ENCODE measurements around the gene SLC4A3.

SLC4A3 gene

DNA sequence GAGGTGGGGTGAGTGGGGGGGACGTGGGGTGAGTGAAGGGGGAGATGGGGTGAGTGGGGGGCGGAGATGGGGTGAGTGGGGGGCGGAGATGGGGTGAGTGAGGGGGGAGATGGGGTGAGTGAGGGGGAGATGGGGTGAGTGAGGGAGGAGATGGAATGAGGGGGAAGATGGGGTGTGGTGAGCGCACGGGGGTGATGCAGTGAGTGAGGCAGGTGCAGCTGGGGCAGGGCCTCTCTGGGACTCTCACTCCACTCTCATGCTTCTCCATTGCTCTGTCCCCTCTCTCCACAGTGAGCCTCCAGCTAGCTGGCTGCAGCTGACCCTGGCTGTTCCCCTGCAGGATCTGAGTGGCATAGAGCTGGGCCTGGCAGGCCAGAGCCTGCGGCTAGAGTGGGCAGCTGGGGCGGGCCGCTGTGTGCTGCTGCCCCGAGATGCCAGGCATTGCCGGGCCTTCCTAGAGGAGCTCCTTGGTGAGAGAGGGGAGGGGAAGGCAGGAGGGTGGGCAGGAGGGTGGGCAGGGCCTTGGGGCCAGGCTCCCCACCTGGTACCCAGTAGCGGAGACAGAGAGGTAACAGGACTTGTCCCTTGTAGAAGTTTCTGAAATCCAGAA, 13.9 kb upstream of the SLC4A3 start:
- WGBS, 2 donors (ENCODE audit: extremely low coverage in 2 of 2, insufficient read length in 2 of 2, insufficient replicate concordance in 1 of 2), result no CpG with 5 or more reads among the region's 11 CpGs

DNA sequence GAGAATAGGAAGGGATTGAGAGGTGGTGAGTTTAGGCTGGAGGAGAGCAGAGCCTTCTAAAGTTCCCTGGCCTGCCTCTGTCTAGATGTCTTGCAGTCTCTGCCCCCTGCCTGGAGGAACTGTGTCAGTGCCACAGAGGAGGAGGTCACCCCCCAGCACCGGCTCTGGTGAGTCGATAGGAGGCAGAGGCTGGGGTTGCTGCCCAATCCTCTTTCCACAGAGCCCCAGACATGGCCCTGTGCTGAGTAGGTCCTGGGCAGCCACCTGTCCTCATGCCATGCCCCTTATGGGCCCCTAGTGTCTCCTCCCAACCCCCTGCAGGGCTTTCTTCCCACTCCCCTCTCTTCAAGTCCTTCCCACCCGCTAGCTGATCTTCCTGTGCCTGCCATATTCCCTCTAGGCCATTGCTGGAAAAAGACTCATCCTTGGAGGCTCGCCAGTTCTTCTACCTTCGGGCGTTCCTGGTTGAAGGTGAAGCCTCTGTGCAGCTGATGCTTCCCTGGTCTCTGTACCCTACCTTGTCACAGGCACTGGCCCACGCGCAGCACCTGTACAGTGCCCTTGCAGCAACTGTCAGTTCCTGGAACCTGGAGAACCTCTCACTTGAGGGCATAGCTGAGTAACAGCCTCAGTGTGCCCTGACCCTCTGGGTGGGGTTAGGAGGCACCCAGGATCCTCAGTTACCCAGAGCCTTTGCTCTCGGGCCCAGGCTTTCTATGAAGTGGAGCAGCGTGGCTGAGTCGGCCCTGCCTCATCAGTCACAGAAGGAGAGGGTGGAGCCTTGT, 13.2 kb upstream of the SLC4A3 start:
- Histone ChIP-seq H2AK5ac (ENCODE audit: low read depth, low read length) (no peak overlapping the region), H3K36me3 (replicated peaks in 1 of 2; ENCODE audit: control insufficient read depth in 2 of 2, insufficient read depth in 2 of 2, low read length in 2 of 2) (peaks cover 2 to 30% of the 10 kb centered on the region in 2 donors), H3K9me3 (replicated peaks in 1 of 2; ENCODE audit: control insufficient read depth in 2 of 2, insufficient read depth in 1 of 2, low read depth in 1 of 2, low read length in 2 of 2) (no peaks in the 10 kb centered on the region), H2BK5ac (ENCODE audit: low read length) (no peak overlapping the region), H2BK12ac (ENCODE audit: low read length) (no peak overlapping the region), H3K4me3 (ENCODE audit: low read length in 2 of 2) (no peak overlapping the region), H3K27ac (replicated peaks; ENCODE audit: low read length) (no peak overlapping the region), H4K91ac (ENCODE audit: low read depth, low read length, poor library complexity) (no peak overlapping the region), H2BK15ac (ENCODE audit: low read length) (no peak overlapping the region), H3K79me1 (ENCODE audit: low read depth, low read length) (no peaks in the 10 kb centered on the region), H4K8ac (ENCODE audit: low read depth, low read length) (no peak overlapping the region), H3K14ac (ENCODE audit: low read length) (peak overlapping the region; percentile 2), H3K18ac (ENCODE audit: low read length) (no peak overlapping the region), H3K4me1 (ENCODE audit: control insufficient read depth in 2 of 2, insufficient read depth in 1 of 2, low read depth in 1 of 2, low read length in 2 of 2) (no peaks in the 10 kb centered on the region), H3K4ac (ENCODE audit: low read length) (no peak overlapping the region), H3K9ac (ENCODE audit: low read depth, low read length, poor library complexity) (peak overlapping the region; percentile 16), H3K4me2 (ENCODE audit: insufficient read depth, low read length, poor library complexity, severe bottlenecking) (no peak overlapping the region), H2AFZ (ENCODE audit: low read length) (no peak overlapping the region), H2BK120ac (ENCODE audit: low read depth, low read length) (no peak overlapping the region), H3K23ac (ENCODE audit: low read depth, low read length, poor library complexity) (no peak overlapping the region), H3K27me3 (ENCODE audit: control insufficient read depth in 3 of 3, insufficient read depth in 3 of 3, low read depth in 1 of 3, low read length in 3 of 3) (no peaks in the 10 kb centered on the region)
- WGBS, 2 donors (ENCODE audit: extremely low coverage in 2 of 2, insufficient read length in 2 of 2, insufficient replicate concordance in 1 of 2), result no CpG with 5 or more reads among the region's 11 CpGs
- DNase-seq (ENCODE audit: low spot score), result no peak

More for the DNA sequence above, 13.9 kb upstream of the SLC4A3 start:
- Histone ChIP-seq H4K91ac (ENCODE audit: low read depth, low read length, poor library complexity) (no peak overlapping the region), H3K9ac (ENCODE audit: low read depth, low read length, poor library complexity) (no peak overlapping the region), H2BK120ac (ENCODE audit: low read depth, low read length) (no peak overlapping the region), H2BK5ac (ENCODE audit: low read length) (no peak overlapping the region), H3K9me3 (replicated peaks in 1 of 2; ENCODE audit: control insufficient read depth in 2 of 2, insufficient read depth in 1 of 2, low read depth in 1 of 2, low read length in 2 of 2) (no peaks in the 10 kb centered on the region), H3K14ac (ENCODE audit: low read length) (no peak overlapping the region), H3K27ac (replicated peaks; ENCODE audit: low read length) (no peak overlapping the region), H2AFZ (ENCODE audit: low read length) (no peak overlapping the region), H2AK5ac (ENCODE audit: low read depth, low read length) (no peak overlapping the region), H3K23ac (ENCODE audit: low read depth, low read length, poor library complexity) (no peak overlapping the region), H3K36me3 (replicated peaks in 1 of 2; ENCODE audit: control insufficient read depth in 2 of 2, insufficient read depth in 2 of 2, low read length in 2 of 2) (peaks cover 2 to 36% of the 10 kb centered on the region in 2 donors), H3K4me2 (ENCODE audit: insufficient read depth, low read length, poor library complexity, severe bottlenecking) (no peak overlapping the region), H3K18ac (ENCODE audit: low read length) (no peak overlapping the region), H3K4ac (ENCODE audit: low read length) (no peak overlapping the region), H3K4me3 (ENCODE audit: low read length in 2 of 2) (no peak overlapping the region), H2BK12ac (ENCODE audit: low read length) (peak overlapping the region; percentile 19), H3K79me1 (ENCODE audit: low read depth, low read length) (no peaks in the 10 kb centered on the region), H3K4me1 (ENCODE audit: control insufficient read depth in 2 of 2, insufficient read depth in 1 of 2, low read depth in 1 of 2, low read length in 2 of 2) (no peaks in the 10 kb centered on the region), H4K8ac (ENCODE audit: low read depth, low read length) (no peak overlapping the region), H2BK15ac (ENCODE audit: low read length) (no peak overlapping the region), H3K27me3 (ENCODE audit: control insufficient read depth in 3 of 3, insufficient read depth in 3 of 3, low read depth in 1 of 3, low read length in 3 of 3) (no peaks in the 10 kb centered on the region)
- no peak for DNase-seq (ENCODE audit: low spot score)

DNA sequence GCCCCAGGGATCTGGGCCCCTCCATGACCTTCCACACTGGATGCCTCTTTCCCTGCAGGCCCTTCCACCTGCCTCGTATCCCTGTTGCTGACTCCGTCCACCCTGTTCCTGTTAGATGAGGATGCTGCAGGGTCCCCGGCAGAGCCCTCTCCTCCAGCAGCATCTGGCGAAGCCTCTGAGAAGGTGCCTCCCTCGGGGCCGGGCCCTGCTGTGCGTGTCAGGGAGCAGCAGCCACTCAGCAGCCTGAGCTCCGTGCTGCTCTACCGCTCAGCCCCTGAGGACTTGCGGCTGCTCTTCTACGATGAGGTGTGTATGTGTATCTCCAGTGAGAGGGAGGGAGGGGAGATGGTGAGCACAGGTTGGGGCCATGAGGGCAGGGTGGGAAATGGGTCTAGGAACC, 12.4 kb upstream of the SLC4A3 start:
- Histone ChIP-seq H3K9ac (ENCODE audit: low read depth, low read length, poor library complexity) (no peak overlapping the region), H3K14ac (ENCODE audit: low read length) (peak overlapping the region; percentile 60), H3K79me1 (ENCODE audit: low read depth, low read length) (no peaks in the 10 kb centered on the region), H4K8ac (ENCODE audit: low read depth, low read length) (peak overlapping the region; percentile 99), H3K36me3 (replicated peaks in 1 of 2; ENCODE audit: control insufficient read depth in 2 of 2, insufficient read depth in 2 of 2, low read length in 2 of 2) (peaks cover 2 to 27% of the 10 kb centered on the region in 2 donors), H2BK120ac (ENCODE audit: low read depth, low read length) (no peak overlapping the region), H3K27ac (replicated peaks; ENCODE audit: low read length) (no peak overlapping the region), H2AK5ac (ENCODE audit: low read depth, low read length) (no peak overlapping the region), H2AFZ (ENCODE audit: low read length) (no peak overlapping the region), H2BK15ac (ENCODE audit: low read length) (no peak overlapping the region), H2BK5ac (ENCODE audit: low read length) (no peak overlapping the region), H3K18ac (ENCODE audit: low read length) (no peak overlapping the region), H3K23ac (ENCODE audit: low read depth, low read length, poor library complexity) (no peak overlapping the region), H3K4me2 (ENCODE audit: insufficient read depth, low read length, poor library complexity, severe bottlenecking) (no peak overlapping the region), H4K91ac (ENCODE audit: low read depth, low read length, poor library complexity) (no peak overlapping the region), H3K9me3 (replicated peaks in 1 of 2; ENCODE audit: control insufficient read depth in 2 of 2, insufficient read depth in 1 of 2, low read depth in 1 of 2, low read length in 2 of 2) (no peaks in the 10 kb centered on the region), H2BK12ac (ENCODE audit: low read length) (no peak overlapping the region), H3K4me3 (ENCODE audit: low read length in 2 of 2) (no peak overlapping the region), H3K27me3 (ENCODE audit: control insufficient read depth in 3 of 3, insufficient read depth in 3 of 3, low read depth in 1 of 3, low read length in 3 of 3) (no peaks in the 10 kb centered on the region), H3K4me1 (ENCODE audit: control insufficient read depth in 2 of 2, insufficient read depth in 1 of 2, low read depth in 1 of 2, low read length in 2 of 2) (no peaks in the 10 kb centered on the region), H3K4ac (ENCODE audit: low read length) (no peak overlapping the region)
- WGBS, 2 donors (ENCODE audit: extremely low coverage in 2 of 2, insufficient read length in 2 of 2, insufficient replicate concordance in 1 of 2), result no CpG with 5 or more reads among the region's 11 CpGs
- DNase-seq (ENCODE audit: low spot score), result no peak

DNA sequence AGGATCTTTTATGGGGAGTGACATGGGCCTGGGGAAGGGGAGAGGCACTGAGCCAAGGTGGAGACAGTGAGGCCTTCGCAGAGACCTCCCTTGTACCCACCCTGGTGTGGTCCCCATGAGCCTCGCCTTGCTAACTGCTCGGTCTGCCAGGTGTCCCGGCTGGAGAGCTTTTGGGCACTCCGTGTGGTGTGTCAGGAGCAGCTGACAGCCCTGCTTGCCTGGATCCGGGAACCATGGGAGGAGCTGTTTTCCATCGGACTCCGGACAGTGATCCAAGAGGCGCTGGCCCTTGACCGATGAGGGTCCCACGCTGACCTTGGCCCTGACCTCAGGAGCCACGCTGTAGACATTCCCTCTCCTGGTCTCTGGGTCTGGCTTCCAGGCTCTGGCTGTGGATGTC, 11.5 kb upstream of the SLC4A3 start:
- H3K4me3 ChIP-seq (ENCODE audit: low read length in 2 of 2), result peak overlapping the region in 1 of 2 donors; percentile 52
- WGBS, 2 donors (ENCODE audit: extremely low coverage in 2 of 2, insufficient read length in 2 of 2, insufficient replicate concordance in 1 of 2), result no CpG with 5 or more reads among the region's 12 CpGs
- no peaks in the 10 kb centered on the region for H3K79me1 ChIP-seq (ENCODE audit: low read depth, low read length)
- H4K91ac ChIP-seq (ENCODE audit: low read depth, low read length, poor library complexity), result no peak overlapping the region
- peaks cover 2 to 27% of the 10 kb centered on the region in 2 donors for H3K36me3 ChIP-seq (replicated peaks in 1 of 2; ENCODE audit: control insufficient read depth in 2 of 2, insufficient read depth in 2 of 2, low read length in 2 of 2)
- H3K9ac ChIP-seq (ENCODE audit: low read depth, low read length, poor library complexity), result no peak overlapping the region
- peaks cover 0 to 1% (median 0%) of the 10 kb centered on the region in 3 experiments for H3K27me3 ChIP-seq (ENCODE audit: control insufficient read depth in 3 of 3, insufficient read depth in 3 of 3, low read depth in 1 of 3, low read length in 3 of 3)
- H2BK15ac ChIP-seq (ENCODE audit: low read length), result no peak overlapping the region
- H3K4me1 ChIP-seq (ENCODE audit: control insufficient read depth in 2 of 2, insufficient read depth in 1 of 2, low read depth in 1 of 2, low read length in 2 of 2), result no peaks in the 10 kb centered on the region
- H3K27ac ChIP-seq (replicated peaks; ENCODE audit: low read length), result no peak overlapping the region
- H3K18ac ChIP-seq (ENCODE audit: low read length), result no peak overlapping the region
- H2BK120ac ChIP-seq (ENCODE audit: low read depth, low read length), result no peak overlapping the region
- H3K9me3 ChIP-seq (replicated peaks in 1 of 2; ENCODE audit: control insufficient read depth in 2 of 2, insufficient read depth in 1 of 2, low read depth in 1 of 2, low read length in 2 of 2), result no peaks in the 10 kb centered on the region
- H2AK5ac ChIP-seq (ENCODE audit: low read depth, low read length), result no peak overlapping the region
- no peak overlapping the region for H2BK5ac ChIP-seq (ENCODE audit: low read length)
- peak overlapping the region; percentile 10 for H3K23ac ChIP-seq (ENCODE audit: low read depth, low read length, poor library complexity)
- no peak overlapping the region for H4K8ac ChIP-seq (ENCODE audit: low read depth, low read length)
- H3K4ac ChIP-seq (ENCODE audit: low read length), result no peak overlapping the region
- H2AFZ ChIP-seq (ENCODE audit: low read length), result no peak overlapping the region
- no peak for DNase-seq (ENCODE audit: low spot score)
- H3K14ac ChIP-seq (ENCODE audit: low read length), result no peak overlapping the region
- H3K4me2 ChIP-seq (ENCODE audit: insufficient read depth, low read length, poor library complexity, severe bottlenecking), result no peak overlapping the region
- H2BK12ac ChIP-seq (ENCODE audit: low read length), result no peak overlapping the region
